Kidney (tissue), 14 donors: ENCODE results near the gene MIGA1. TPM values are rescaled to one million over a fixed set of nuclear protein-coding genes. Genes with fewer than 3 reads are reported as not detected.

Experiments used
- DNase-seq, 5 donors: peaks; one replicate each; pipeline ENCODE4 v3.0.0-alpha.2; 2013 to 2020
- FAIRE-seq: peaks from 2 replicates; lab custom pipeline; 2012; peaks lifted over from hg19 to GRCh38; lab: Jason Lieb, UNC
- H3K27ac ChIP-seq, 2 donors: one replicate each; pipeline ENCODE4 v1.7.0; 2013; ENCODE audit warnings: low read depth in 2 of 2, low read length in 2 of 2, inconsistent platforms in 1 of 2
- H3K27me3 ChIP-seq: one replicate; pipeline ENCODE4 v1.7.1; 2013; ENCODE audit warnings: low read length, inconsistent platforms; ENCODE audit not compliant: control insufficient read depth, insufficient read depth
- H3K36me3 ChIP-seq, 3 donors: one replicate each; pipeline versions ENCODE4 v1.7.0 to v1.7.1; 2013; ENCODE audit warnings: low read length in 3 of 3, control low read depth in 1 of 3, inconsistent platforms in 1 of 3; ENCODE audit not compliant: insufficient read depth in 3 of 3, control insufficient read depth in 2 of 3
- H3K4me1 ChIP-seq, 3 donors: one replicate each; pipeline versions ENCODE4 v1.7.0 to v1.7.1; 2013; ENCODE audit warnings: low read length in 3 of 3, inconsistent platforms in 1 of 3, low read depth in 1 of 3; ENCODE audit not compliant: control insufficient read depth in 2 of 3, insufficient read depth in 2 of 3
- H3K4me3 ChIP-seq, 3 donors: one replicate each; pipeline versions ENCODE4 v1.7.0 to v1.8.1; 2013; ENCODE audit warnings: low read length in 3 of 3, control low read depth in 1 of 3, inconsistent platforms in 1 of 3
- H3K9ac ChIP-seq, 3 donors: one replicate each; pipeline versions ENCODE4 v1.7.0 to v1.7.1; 2013; ENCODE audit warnings: low read length in 3 of 3, control low read depth in 1 of 3, inconsistent platforms in 1 of 3
- H3K9me3 ChIP-seq, 3 donors: one replicate each; pipeline versions ENCODE4 v1.7.0 to v1.7.1; 2013; ENCODE audit warnings: low read length in 3 of 3, control low read depth in 1 of 3, inconsistent platforms in 1 of 3; ENCODE audit not compliant: control insufficient read depth in 2 of 3, insufficient read depth in 1 of 3
- intact Hi-C: fragments of 100-400 bp; cut with DNase I; formaldehyde crosslinking; loops from one replicate; pipeline ENCODE4 v1.11.1; 2022
- polyA plus RNA-seq: library from polyadenylated mRNA; stranded (reverse); fragments of 350-450 nt; fragmentation: Illumina TruSeq; extraction: RNeasy Lipid Tissue Mini Kit (QIAGEN cat#74804); gene quantifications from one replicate; pipeline ENCODE4 v1.2.3, GENCODE V29; 2014; ENCODE audit warnings: low read depth, low replicate concordance; ENCODE audit not compliant: insufficient read depth
- total RNA-seq: library from RNA; stranded (reverse); fragmentation: NEBNext Ultra II Directional; extraction: Animal tissue kit (Norgen Biotek cat#: 25700); gene quantifications from one replicate; pipeline ENCODE4 v1.2.1, GENCODE V29; 2021
- TF ChIP-seq, protein P1 (sequence below): IDR thresholded peaks from 3 replicates; pipeline ENCODE4 v1.5.1; 2012; ENCODE audit warnings: mild to moderate bottlenecking, moderate library complexity, borderline replicate concordance; ENCODE audit not compliant: insufficient read depth; ENCODE audit errors: extremely low read depth
- donor health status: control.
- donor health status: control.
- donor health status: control.
- donor health status: control.
- donor health status: control.
- donor health status: DM: yes; HTN: yes; CAD: no.
- donor health status: Normal renal cell carcinoma (clear cell type).

Gene MIGA1
- total and polyA plus RNA-seq, 2 donors from 2014 or later: 5.4 to 25.5 TPM

DNA sequence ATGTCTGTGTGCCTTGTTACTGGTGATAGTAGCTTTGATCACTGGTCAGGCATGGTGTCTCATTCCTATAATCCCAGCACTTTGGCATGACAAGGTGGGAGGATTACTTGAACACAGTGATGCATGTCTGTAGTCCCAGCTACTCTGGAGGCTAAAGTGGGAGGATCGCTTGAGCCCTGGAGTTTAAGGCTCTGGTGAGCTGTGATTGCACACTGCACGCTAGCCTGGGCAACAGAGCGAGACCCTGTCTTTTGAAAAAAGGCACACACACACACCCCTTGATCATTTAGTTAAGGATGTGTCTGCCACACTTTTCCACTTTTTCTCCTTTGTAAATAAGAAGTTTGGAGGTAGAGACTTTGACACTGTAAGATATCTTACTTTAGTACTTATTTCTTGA is 15.1 kb downstream of the MIGA1 start:
- DNase-seq (no peak), FAIRE-seq (no peak)
- H3K4me1 ChIP-seq: no peaks in the 10 kb centered on the region
- H3K36me3 ChIP-seq: no peaks in the 10 kb centered on the region
- no peak overlapping the region for H3K27ac ChIP-seq
- H3K9ac ChIP-seq: no peak overlapping the region
- no peaks in the 10 kb centered on the region for H3K27me3 ChIP-seq
- intact Hi-C loops: no loop called here
- H3K9me3 ChIP-seq: no peaks in the 10 kb centered on the region
- H3K4me3 ChIP-seq: no peak overlapping the region
- TF ChIP-seq, protein P1, sequence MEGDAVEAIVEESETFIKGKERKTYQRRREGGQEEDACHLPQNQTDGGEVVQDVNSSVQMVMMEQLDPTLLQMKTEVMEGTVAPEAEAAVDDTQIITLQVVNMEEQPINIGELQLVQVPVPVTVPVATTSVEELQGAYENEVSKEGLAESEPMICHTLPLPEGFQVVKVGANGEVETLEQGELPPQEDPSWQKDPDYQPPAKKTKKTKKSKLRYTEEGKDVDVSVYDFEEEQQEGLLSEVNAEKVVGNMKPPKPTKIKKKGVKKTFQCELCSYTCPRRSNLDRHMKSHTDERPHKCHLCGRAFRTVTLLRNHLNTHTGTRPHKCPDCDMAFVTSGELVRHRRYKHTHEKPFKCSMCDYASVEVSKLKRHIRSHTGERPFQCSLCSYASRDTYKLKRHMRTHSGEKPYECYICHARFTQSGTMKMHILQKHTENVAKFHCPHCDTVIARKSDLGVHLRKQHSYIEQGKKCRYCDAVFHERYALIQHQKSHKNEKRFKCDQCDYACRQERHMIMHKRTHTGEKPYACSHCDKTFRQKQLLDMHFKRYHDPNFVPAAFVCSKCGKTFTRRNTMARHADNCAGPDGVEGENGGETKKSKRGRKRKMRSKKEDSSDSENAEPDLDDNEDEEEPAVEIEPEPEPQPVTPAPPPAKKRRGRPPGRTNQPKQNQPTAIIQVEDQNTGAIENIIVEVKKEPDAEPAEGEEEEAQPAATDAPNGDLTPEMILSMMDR: no peak

DNA sequence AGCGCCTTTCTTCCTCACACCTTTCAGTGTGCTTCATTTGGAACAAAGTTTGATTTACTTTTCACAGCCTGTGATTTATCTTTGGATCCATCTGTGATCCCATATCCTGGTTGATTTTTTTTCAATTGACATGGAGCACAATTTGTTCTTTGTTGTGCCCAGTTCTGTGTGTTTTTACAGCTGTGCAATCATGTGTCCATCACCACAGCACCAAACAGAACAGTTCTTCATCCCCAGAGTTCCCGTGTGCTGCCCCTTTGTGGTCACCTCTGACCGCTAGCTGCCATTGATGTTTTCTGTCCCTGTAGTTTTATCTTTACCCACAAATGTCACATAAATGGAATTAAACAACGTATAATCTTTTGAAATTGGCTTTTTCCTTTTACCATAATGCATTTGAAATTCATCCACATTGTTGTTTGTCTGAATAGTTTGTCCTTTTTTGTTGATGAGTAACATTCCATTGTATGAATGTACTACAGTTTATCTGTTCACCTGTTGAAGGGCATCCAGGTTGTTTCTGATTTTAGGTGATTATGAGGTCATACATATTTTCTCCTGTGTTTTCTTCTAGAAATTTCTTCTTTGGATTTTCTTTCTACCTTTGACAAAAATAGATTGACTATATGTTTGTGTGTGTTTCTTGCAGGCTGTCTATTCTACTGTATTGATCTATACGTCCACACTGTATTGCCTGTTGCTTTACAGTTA is 17.4 kb downstream of the MIGA1 start:
- no peak for FAIRE-seq
- H3K27ac ChIP-seq: no peak overlapping the region
- no peak for DNase-seq

DNA sequence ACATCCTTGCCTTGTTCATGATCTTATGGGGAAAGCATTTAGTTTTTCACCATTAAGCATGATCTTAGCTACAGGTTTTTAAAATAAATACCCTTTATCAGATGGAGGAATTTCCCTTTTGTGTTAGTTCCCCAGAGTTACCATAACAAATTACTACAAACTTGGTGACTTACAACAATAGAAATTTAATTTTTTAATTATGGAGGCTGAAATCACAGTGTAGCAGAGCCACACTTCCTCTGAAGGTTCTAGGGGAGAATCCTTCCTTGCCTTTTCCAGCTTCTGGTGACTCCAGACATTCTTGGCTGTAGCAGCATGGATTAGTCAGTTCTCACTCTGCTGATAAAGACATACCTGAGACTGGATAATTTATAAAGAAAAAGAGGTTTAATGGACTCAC is 18.5 kb downstream of the MIGA1 start:
- TF ChIP-seq, protein P1: no peak
- no peak for FAIRE-seq
- Histone ChIP-seq H3K4me3 (no peak overlapping the region), H3K4me1 (no peaks in the 10 kb centered on the region), H3K9me3 (no peaks in the 10 kb centered on the region), H3K27me3 (no peaks in the 10 kb centered on the region), H3K36me3 (no peaks in the 10 kb centered on the region), H3K9ac (no peak overlapping the region), H3K27ac (no peak overlapping the region)
- DNase-seq: no peak
- intact Hi-C loops: no loop called here

More for the DNA sequence above, 17.4 kb downstream of the MIGA1 start:
- Histone ChIP-seq H3K9me3 (no peaks in the 10 kb centered on the region), H3K4me1 (no peaks in the 10 kb centered on the region), H3K9ac (no peak overlapping the region), H3K4me3 (no peak overlapping the region), H3K27me3 (no peaks in the 10 kb centered on the region), H3K36me3 (no peaks in the 10 kb centered on the region)
- TF ChIP-seq, protein P1: no peak
- intact Hi-C loops: no loop called here
